Amniotic epithelial cell (primary cell): ENCODE data around the gene SPDYE16.
A peak's percentile ranks its signal among the peaks of the same experiment; 100 is the strongest.
"Not testable (repeated sequence)": the region's sequence is repeated elsewhere in the genome, so short reads cannot be mapped to it uniquely, and the experiment has no call there.

Source experiments
- DNase-seq: peaks from one replicate; pipeline ENCODE4 v3.0.0-alpha.2; 2010; ENCODE audit warnings: low read depth

The SPDYE16 gene, protein sequence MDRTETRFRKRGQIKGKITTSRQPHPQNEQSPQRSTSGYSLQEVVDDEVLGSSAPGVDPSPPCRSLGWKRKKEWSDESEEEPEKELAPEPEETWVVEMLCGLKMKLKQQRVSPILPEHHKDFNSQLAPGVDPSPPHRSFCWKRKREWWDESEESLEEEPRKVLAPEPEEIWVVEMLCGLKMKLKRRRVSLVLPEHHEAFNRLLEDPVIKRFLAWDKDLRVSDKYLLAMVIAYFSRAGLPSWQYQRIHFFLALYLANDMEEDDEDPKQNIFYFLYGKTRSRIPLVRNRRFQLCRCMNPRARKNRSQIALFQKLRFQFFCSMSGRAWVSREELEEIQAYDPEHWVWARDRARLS

DNA sequence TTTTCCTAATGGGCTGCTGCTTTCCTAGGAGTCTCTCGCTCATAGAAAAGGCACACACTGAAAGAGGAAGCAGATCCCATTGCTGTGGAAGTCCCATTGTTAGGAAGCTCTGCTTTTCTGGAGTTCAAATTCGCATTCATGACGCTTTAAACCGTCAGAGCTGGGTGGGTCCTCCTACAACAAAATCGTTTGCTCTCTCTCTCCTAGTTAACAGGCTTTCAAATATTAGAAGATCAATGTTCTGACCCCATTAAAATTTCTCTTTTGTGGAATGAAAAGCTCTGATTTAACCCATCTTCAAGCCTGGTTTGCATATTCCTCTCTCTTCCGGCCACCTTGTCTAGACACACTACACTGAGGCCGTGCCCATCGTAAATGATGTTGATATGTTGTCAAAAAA lies at the start of gene SPDYE16:
Gene SPDYE16 (minus strand): TSS at position 101 of the 400 bp plus-strand sequence. CDS start 1,838 bp downstream, outside the sequence.
- DNase-seq: not testable (repeated sequence)

DNA sequence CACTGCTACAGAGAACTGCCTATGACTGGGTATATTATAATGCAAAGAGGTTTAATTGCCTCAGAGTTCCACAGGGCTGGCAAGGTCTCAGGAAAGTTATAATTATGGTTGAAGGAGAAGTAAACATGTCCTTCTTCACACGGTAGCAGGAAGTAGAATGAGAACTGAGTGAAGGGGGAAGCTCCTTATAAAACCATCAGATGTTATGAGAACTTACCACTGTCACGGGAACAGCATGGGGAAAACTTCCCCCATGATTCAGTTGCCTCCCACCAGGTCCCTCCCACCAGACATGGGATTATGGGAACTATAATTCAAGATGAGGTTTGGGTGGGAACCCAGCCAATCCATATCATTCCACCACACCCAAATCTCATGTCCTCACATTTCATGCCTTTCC lies 49.6 kb upstream of the SPDYE16 start:
- peak; percentile 13 for DNase-seq

DNA sequence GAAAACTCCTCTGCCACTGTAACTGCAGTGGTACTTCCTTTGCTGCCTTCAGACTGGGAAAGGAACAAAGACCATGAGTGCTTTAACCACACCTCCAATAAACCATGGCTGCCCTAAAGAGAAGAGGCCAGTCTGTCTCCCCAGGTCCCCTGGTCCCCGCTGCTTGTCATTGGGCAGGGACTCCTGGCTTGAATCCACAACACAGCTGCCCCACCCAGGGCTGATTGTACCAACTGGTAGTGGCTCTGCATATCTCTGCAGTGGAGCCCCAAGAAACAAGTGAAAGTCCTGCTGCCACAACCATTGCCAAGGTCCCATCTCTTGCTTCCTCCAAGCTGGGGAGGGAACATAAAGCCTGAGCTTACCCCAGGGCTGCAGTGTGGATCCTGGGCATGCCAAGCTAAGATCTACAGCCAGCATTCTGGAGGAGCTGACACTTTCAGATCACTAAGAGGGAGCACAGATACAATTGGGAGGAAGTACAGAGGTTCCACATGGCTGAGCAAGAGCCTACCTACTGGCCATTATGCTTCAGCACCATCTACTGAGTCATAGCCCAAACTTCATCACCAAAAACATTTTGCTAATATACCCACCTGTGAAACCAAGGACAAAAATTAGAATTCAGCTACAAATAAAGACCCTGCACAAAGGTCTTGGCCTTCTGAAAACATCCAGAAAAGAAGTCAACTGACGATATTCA lies 48.7 kb upstream of the SPDYE16 start:
- not testable (repeated sequence) for DNase-seq

DNA sequence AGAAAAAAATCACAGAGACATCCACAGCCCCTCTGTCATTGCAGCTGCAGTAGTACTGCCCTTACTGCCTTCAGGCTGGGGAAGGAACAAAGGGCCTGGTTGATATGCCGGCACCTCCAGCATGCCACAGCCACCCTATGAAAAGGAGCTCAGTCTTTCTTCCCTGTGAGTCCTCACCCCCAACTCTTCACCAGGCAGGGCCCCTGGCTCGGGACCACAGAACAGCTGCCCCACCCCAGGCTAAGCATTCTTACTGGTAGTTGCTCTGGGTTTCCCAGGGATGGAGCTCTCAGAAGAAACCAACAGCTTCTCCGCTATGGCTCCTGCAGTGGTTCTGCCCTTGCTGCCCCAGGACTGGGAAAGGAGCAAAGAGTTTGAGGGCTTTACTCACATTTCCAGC lies 47.9 kb upstream of the SPDYE16 start:
- DNase-seq: not testable (repeated sequence)

DNA sequence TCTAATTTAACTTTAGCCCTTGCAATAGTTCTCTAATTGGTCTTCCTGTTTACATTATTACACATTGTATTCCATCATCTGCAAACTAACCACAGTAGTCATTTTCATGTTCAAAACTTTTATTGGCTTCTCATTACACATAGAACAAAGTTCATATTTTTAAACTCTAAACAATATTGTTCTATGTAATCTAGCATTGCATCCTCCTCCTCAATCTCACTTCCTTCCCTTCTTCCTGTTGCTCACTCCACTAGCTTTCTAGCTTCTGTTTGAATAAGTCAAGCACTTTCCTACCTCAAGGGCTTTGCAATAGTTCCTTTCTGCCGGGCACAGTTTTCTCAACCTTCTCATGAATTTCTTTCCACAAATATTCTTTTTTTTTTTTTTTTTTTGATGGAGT lies 45.5 kb upstream of the SPDYE16 start:
- not testable (repeated sequence) for DNase-seq

DNA sequence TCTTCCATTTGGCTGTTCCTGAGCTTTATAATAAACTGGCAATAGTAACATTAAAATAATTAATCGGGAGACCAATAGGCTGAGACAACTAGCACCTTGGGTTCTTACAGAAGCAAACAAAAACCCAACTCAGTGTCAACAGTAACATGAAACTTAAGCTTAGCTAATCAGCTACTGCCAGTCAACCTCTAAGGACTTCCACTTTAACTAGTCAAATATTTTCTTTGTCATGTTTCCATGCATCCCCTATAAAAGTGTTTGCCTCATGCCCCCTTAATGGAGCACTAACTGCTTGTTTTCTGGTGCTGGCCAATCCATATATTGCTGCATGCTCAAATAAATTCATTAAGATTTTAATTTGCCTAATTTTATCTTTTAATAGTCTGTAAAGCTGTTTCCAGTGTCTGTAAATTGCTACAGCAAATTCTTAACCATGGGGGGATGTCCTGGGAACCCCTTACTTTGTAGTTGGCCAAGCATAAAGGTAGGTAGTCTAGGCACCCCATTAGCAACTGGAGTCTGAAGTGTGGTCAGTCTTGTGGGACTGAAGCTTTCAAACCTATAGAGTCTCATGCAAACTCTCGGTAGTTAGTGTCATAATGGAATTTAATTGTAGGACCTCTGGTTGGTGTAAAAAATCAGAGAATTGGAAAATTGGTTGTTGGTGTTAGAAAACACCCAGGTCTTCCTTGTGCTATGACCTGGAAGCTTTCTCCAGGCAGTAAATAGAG lies 43.7 kb upstream of the SPDYE16 start:
- not testable (repeated sequence) for DNase-seq

DNA sequence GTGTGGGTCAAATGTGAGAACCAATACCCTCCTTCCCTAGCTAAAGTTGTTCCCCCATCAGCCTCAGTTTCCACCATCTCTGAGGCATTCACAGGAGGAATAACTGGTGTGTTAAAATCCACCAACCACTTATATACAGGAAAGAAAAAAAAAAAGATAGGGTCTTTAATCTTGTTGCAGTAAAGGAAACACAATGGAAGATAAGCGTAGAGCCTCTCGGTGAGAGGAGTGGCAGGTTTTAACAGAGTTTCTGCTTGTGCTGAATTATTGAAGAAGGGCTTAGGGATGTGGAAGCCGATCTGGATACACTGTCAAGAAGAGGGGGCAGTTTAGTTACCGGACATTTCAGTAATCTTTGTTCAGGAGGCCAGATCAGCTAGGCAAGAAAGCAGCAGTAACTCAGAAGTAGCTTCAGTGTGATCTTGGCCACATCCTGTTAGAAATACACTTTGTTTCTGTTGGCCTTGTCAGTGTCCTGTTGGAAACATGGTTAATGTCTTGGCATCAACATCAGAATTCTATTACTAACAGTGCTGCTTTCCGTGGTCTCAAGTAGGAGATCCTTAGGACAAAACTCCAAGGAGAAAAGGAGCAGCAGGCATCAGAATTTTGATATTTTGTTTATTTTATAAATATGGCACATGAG lies 40.7 kb upstream of the SPDYE16 start:
- DNase-seq: peak; percentile 73

DNA sequence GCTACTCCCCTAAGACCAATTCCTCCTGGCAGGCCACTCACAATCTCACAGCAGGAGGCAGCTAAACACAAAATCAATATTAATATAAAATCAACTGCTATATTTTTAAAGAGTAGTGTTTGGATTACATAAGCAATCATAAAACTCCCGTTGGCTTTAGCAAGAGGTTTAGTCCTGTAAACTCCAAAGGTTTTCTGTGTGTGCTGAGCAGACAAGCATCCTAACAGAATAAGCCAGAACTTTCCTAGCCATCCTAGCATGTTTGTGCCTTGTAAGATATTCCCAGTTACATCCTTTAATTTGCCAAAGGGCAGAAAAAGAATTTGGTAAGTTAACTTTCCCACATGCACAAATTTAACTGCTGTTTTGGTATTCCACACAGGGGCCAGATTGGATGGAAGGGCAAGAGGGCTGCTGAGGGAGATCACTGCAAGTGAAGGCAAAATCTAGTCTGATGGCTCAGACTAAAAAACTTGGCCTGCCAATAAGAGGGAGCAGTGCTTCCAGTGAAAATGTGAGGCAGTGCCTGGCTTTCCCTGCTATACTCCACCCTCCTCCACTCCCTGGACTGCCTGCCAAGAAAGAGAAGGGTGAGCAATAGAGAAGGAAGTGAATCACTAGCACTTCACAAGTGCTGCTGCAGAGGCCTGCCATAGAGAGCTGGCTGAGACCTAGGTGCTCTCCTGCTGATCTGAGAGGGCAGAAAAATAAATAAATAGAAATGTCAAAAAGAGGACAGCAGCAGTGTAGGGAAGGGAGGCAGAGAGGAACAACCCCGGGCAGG lies 39.9 kb upstream of the SPDYE16 start:
- peak; percentile 85 for DNase-seq

DNA sequence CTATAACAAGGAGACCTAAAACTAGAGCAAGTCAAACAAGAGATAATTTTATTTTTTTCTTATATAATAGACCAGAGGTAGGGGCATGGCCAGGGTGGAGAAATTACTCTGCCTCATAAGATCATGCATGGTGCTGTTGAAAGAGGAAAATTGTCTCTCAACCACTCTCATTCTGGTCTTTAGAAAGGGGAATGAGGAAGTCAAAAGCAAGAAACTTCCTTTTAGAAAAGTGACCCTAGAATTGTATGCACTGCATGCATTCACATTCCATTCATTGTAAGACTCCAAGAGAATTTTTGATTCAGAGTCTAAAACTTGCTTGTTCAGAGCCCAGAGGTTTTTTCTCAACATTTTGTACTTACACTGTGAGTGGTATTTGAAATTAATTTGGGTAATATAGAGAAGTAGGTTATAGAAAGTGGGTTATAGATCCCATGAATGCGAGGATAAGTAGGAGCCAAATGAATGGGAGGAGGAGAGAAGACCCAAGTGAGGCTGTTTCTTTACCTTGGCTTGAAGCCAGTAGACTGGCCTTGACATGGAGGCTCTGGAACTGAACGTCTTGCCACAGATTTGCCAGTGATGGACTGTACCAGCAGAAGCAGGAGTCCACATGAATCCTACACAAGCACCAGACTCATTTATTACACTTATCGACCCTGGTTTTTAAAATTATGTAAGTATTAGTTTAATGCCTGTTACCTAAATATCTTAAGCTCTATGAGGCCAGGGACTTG lies 33.0 kb upstream of the SPDYE16 start:
- peak; percentile 60 for DNase-seq

DNA sequence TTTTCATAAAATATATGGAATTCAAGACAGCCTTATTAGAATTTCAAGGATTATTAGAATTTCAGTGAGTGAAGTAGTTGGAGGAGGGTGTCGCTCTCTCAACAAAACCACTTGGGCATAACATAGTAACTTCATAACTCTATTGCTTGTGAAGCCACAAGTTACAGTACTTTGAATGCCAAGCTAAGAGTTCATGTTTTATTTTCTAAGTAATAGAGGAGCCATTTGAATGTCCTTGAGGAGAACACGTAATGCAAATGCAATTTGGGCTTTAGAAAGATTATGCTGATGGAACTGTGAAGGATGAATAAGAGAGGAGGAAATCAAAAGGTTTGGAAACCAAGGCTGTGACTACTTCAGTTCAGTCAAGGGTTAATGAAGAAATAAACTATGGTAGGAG lies 32.3 kb upstream of the SPDYE16 start:
- not testable (repeated sequence) for DNase-seq

DNA sequence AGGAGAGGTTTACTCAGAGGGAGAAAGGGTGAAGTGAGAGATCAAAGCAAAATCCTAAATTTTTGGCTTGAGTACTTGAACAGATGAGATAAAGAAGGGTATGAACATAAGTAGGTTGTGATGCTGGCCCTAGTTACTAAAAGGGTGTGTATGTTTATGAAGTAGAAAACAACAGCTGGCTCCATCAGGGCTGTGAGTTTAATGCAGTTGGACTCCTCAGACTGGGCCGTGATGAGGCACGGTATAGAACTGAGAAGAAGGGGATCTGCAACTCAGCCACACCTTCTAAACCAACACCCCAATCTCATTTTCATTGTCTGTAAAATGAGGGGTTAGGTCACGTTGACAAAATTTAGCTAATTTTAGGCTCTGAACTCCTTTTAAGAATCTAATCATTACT lies 29.2 kb upstream of the SPDYE16 start:
- DNase-seq: not testable (repeated sequence)

DNA sequence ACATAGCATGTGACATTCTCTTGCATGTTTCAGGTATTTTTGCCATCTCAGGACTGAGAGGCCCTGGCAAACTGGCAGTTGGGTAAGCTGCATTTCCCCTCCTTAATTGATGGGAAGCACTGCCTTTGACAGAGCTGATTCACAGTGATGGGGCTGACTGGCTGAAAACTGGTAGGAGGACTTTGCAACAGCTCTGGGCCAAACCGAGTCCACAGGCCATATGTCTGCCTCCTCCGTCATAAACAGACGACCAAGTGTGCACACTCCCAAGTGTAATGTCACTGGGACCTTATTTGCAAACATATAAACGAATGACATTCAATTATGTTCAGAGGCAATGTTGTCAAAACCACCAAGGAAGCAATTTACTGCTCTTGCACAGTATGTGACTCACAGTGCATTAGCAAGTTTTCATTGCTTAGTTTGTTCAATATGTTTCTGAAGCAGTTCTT lies 27.3 kb upstream of the SPDYE16 start:
- peak; percentile 45 for DNase-seq

DNA sequence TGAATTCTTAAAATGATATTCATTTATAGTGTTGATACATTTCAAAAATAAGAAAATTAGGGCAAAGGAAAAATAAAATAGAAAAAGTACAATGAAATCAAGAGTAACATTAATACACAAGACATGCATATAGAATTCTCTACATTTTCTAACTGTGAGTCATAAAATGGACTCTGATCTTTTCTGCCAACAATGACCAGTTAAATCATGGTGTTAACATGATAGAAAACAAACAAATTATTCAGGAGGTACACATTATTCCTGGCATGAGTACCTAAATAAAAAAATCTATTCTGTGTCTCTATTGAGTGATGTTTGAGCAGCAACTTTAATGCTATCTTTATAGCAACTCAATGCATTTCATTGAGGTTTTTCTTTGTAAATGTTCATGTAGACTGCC lies 25.6 kb upstream of the SPDYE16 start:
- DNase-seq: peak; percentile 45

DNA sequence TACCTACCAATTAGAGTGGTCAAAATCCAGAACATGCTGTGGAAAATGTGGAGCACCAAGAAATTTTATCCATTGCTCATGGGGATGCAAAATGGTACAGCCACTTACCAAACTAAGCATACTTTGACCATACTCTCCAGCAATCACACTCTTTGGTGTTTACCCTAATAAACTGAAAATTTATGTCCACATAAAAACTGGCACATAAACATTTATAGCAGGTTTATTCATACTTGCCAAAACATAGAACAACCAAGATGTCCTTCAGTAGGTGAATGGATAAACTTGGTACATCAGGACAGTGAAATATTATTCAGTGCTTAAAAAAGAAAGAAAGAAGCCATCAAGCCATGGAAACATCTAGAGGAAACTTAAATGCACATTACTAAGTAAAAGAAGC lies 24.7 kb upstream of the SPDYE16 start:
- DNase-seq: not testable (repeated sequence)

DNA sequence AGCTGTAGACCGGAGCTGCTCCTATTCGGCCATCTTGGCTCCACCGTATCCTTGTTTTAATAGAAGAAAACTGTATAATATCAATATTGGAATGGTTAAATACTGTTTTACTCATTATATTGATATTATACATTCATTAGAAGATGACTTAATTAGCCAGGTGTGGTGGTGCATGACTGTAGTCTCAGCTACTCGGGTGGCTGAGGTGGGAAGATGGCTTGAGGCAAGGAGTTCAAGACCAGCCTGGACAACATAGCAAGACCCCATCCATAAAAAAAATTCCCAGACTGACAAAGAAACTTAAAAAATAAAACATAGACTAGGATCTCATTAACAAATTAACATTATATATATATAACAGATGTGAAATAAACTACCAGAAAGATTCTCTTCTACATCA lies 24.2 kb upstream of the SPDYE16 start:
- DNase-seq: not testable (repeated sequence)

DNA sequence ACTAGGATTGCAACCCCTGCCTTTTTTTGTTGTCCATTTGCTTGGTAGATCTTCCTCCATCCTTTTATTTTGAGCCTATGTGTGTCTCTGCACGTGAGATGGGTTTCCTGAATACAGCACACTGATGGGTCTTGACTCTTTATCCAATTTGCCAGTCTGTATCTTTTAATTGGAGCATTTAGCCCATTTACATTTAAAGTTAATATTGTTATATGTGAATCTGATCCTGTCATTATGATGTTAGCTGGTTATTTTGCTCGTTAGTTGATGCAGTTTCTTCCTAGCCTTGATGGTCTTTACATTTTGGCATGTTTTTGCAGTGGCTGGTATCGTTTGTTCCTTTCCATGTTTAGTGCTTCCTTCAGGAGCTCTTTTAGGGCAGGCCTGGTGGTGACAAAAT lies 21.9 kb upstream of the SPDYE16 start:
- not testable (repeated sequence) for DNase-seq

DNA sequence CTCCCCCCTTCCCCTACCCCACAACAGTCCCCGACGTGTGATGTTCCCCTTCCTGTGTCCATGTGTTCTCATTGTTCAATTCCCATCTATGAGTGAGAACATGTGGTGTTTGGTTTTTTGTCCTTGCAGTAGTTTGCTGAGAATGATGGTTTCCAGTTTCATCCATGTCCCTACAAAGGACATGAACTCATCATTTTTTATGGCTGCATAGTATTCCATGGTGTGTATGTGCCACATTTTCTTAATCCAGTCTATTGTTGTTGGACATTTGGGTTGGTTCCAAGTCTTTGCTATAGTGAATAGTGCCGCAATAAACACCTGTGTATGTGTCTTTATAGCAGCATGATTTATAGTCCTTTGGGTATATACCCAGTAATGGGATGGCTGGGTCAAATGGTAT lies 18.2 kb upstream of the SPDYE16 start:
- not testable (repeated sequence) for DNase-seq

DNA sequence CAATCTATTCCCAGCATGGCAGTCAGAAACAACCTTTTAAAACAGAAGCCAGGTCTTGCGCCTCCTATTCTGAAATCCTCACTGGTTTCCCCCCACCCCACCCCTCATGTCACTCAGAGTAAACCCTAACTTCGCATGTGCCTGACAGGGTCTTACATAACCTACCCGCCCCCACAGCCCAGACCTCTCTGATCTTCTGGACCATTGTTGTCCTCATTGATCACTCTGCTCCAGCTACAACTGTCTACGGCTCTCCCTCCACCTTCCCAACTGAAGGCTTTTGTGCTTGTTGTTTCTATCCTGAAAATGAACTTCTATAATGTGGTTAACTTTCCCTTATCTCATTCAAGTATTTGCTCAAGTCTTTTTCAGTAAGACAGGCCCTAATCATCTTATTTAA lies 17.1 kb upstream of the SPDYE16 start:
- peak; percentile 5 for DNase-seq

DNA sequence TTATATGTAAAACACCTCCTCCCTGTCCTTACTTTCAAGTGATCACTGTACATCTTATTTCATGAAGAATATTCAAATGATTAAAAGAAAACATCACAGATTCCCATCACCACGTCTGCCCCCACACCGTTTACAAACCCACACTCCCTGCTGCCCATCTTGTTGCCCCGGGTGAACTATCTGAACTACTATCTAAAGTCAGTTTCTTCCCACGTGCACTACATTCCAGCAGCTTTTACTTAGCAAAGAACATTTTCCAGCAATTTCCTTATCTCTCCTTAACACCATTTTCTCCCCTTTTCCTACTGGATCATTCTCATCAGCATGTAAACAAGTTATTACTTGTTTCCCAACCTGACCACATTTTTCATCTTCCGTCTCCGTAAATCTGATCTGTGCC lies 16.6 kb upstream of the SPDYE16 start:
- DNase-seq: peak; percentile 71

DNA sequence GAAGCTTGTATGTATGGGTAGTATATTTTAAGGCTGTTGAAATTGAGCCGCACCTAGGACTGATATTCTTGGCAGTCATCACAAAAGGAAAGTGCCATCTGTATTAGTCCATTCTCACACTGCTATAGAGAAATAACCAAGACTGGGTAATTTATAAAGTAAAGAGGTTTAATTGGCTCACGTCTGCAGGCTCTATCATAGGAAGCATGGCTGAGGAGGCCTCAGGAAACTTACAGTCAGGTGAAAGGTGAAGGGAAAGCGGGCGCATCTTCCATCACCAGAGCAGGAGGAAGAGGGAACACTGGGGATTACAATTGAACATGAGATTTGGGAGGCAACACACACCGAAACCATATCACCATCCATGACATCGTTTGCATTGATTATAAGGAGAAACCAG lies 8.9 kb upstream of the SPDYE16 start:
- not testable (repeated sequence) for DNase-seq

DNA sequence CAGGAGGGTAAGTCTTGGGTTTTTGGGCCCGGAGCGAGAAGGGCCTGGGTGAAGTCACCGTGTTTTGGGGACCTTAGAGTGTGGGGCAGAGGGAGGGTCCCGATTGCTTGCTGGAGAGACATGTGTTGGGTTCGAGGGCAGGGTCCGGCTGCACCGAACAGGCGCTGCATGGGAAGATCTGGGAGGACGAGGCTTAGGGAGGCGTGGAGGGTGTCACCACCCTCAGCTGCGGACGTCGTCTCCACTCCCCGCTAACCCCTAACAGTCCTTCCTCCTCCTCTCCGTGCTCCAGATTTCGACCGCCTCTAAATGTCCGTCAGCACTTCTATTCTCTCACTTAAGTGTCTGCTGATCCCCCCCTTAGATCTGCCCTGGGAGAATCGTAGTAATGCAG lies 6.8 kb upstream of the SPDYE16 start:
- DNase-seq: not testable (repeated sequence)
